Measurements from ENCODE around the gene LAX1. TPM values are rescaled to one million over a fixed set of nuclear protein-coding genes. Genes with fewer than 3 reads are reported as not detected.
A peak's percentile ranks its signal among the peaks of the same experiment; 100 is the strongest.

LAX1 gene
- total and polyA plus RNA-seq, 2 experiments from 2014 or later = not detected

- Histone ChIP-seq H3K4me3 (no peak overlapping the region), H3K27me3 (no peaks in the 10 kb centered on the region), H3K4me2 (no peak overlapping the region), H3K4me1 (ENCODE audit: insufficient read depth) (no peaks in the 10 kb centered on the region), H3K9me2 (replicated peaks; ENCODE audit: insufficient read depth) (no peaks in the 10 kb centered on the region), H4K20me1 (ENCODE audit: insufficient read depth, poor library complexity, severe bottlenecking) (no peaks in the 10 kb centered on the region), H3K36me3 (replicated peaks; ENCODE audit: insufficient read depth, low read depth) (no peaks in the 10 kb centered on the region), H3K79me2 (no peaks in the 10 kb centered on the region), H3K27ac (no peak overlapping the region), H2AFZ (no peak overlapping the region), H3K9me3 (ENCODE audit: low read depth) (no peaks in the 10 kb centered on the region)
- DNase-seq (ENCODE audit: low spot score) = no peak
- no peak for TF ChIP-seq EZH2 (IDR thresholded peaks at IDR 0.05; ENCODE audit: borderline replicate concordance)
- no peak for TF ChIP-seq EZH2phosphoT487 (IDR thresholded peaks at IDR 0.05; ENCODE audit: low read depth, severe bottlenecking, unreplicated experiment)
- no peak for TF ChIP-seq CTCF (IDR thresholded peaks at IDR 0.05; ENCODE audit: poor library complexity)
Measured at GRCh38 chr1:203722909-203723308, 42.1 kb upstream of the LAX1 start.

GRCh38 chr1:203726417-203726867, 38.5 kb upstream of the LAX1 start:
- no peak overlapping the region for H3K27ac ChIP-seq
- H3K4me3 ChIP-seq = no peak overlapping the region
- no peaks in the 10 kb centered on the region for H3K79me2 ChIP-seq
- H3K27me3 ChIP-seq = no peaks in the 10 kb centered on the region
- 82% methylated on average over 2 of the region's 2 CpGs for WGBS (ENCODE audit: low lambda C conversion rate, missing lambda C conversion rate)
- no peaks in the 10 kb centered on the region for H4K20me1 ChIP-seq (ENCODE audit: insufficient read depth, poor library complexity, severe bottlenecking)
- H3K4me2 ChIP-seq = no peak overlapping the region
- peak; percentile 19 for DNase-seq (ENCODE audit: low spot score)
- TF ChIP-seq EZH2 (IDR thresholded peaks at IDR 0.05; ENCODE audit: borderline replicate concordance) (no peak), EZH2phosphoT487 (IDR thresholded peaks at IDR 0.05; ENCODE audit: low read depth, severe bottlenecking, unreplicated experiment) (no peak), CTCF (IDR thresholded peaks at IDR 0.05; ENCODE audit: poor library complexity) (no peak)
- no peaks in the 10 kb centered on the region for H3K9me2 ChIP-seq (replicated peaks; ENCODE audit: insufficient read depth)
- no peaks in the 10 kb centered on the region for H3K4me1 ChIP-seq (ENCODE audit: insufficient read depth)
- no peaks in the 10 kb centered on the region for H3K36me3 ChIP-seq (replicated peaks; ENCODE audit: insufficient read depth, low read depth)
- no peaks in the 10 kb centered on the region for H3K9me3 ChIP-seq (ENCODE audit: low read depth)
- H2AFZ ChIP-seq = no peak overlapping the region

- Histone ChIP-seq H3K27ac (no peak overlapping the region), H3K27me3 (no peaks in the 10 kb centered on the region), H3K4me1 (ENCODE audit: insufficient read depth) (no peaks in the 10 kb centered on the region), H3K4me2 (no peak overlapping the region), H3K79me2 (no peaks in the 10 kb centered on the region), H3K9me3 (ENCODE audit: low read depth) (no peaks in the 10 kb centered on the region), H2AFZ (no peak overlapping the region), H3K4me3 (no peak overlapping the region), H3K36me3 (replicated peaks; ENCODE audit: insufficient read depth, low read depth) (no peaks in the 10 kb centered on the region), H4K20me1 (ENCODE audit: insufficient read depth, poor library complexity, severe bottlenecking) (no peaks in the 10 kb centered on the region), H3K9me2 (replicated peaks; ENCODE audit: insufficient read depth) (no peaks in the 10 kb centered on the region)
- no peak for DNase-seq (ENCODE audit: low spot score)
- 76% methylated on average over 7 of the region's 7 CpGs for WGBS (ENCODE audit: low lambda C conversion rate, missing lambda C conversion rate)
- TF ChIP-seq EZH2phosphoT487 (IDR thresholded peaks at IDR 0.05; ENCODE audit: low read depth, severe bottlenecking, unreplicated experiment) = no peak
- no peak for TF ChIP-seq EZH2 (IDR thresholded peaks at IDR 0.05; ENCODE audit: borderline replicate concordance)
Measured at GRCh38 chr1:203733009-203733863, 31.7 kb upstream of the LAX1 start.

GRCh38 chr1:203742436-203742835, 22.5 kb upstream of the LAX1 start:
- 81% methylated on average over 3 of the region's 3 CpGs for WGBS (ENCODE audit: low lambda C conversion rate, missing lambda C conversion rate)
- no peak for DNase-seq (ENCODE audit: low spot score)
- TF ChIP-seq CTCF (IDR thresholded peaks at IDR 0.05; ENCODE audit: poor library complexity) = no peak
- TF ChIP-seq EZH2 (IDR thresholded peaks at IDR 0.05; ENCODE audit: borderline replicate concordance) = no peak
- TF ChIP-seq EZH2phosphoT487 (IDR thresholded peaks at IDR 0.05; ENCODE audit: low read depth, severe bottlenecking, unreplicated experiment) = no peak
- H4K20me1 ChIP-seq (ENCODE audit: insufficient read depth, poor library complexity, severe bottlenecking) = no peaks in the 10 kb centered on the region
- no peaks in the 10 kb centered on the region for H3K9me3 ChIP-seq (ENCODE audit: low read depth)
- no peak overlapping the region for H2AFZ ChIP-seq
- no peak overlapping the region for H3K4me3 ChIP-seq
- H3K4me2 ChIP-seq = no peak overlapping the region
- H3K36me3 ChIP-seq (replicated peaks; ENCODE audit: insufficient read depth, low read depth) = no peaks in the 10 kb centered on the region
- no peaks in the 10 kb centered on the region for H3K27me3 ChIP-seq
- H3K27ac ChIP-seq = no peak overlapping the region
- H3K79me2 ChIP-seq = no peaks in the 10 kb centered on the region
- H3K4me1 ChIP-seq (ENCODE audit: insufficient read depth) = no peaks in the 10 kb centered on the region
- H3K9me2 ChIP-seq (replicated peaks; ENCODE audit: insufficient read depth) = no peaks in the 10 kb centered on the region

Measured in hepatocyte (in vitro differentiated cells).